Camera-type eye (tissue), 1 donor: ENCODE measurements around the gene PLEK. TPM values are rescaled to one million over a fixed set of nuclear protein-coding genes. Genes with fewer than 3 reads are reported as not detected.

Experiments used
- total RNA-seq: library from RNA; depleted of rRNA; stranded (reverse); fragments of >200 nt; gene quantifications from one replicate; pipeline ENCODE4 v1.2.3, GENCODE V29; 2014

The PLEK gene, protein sequence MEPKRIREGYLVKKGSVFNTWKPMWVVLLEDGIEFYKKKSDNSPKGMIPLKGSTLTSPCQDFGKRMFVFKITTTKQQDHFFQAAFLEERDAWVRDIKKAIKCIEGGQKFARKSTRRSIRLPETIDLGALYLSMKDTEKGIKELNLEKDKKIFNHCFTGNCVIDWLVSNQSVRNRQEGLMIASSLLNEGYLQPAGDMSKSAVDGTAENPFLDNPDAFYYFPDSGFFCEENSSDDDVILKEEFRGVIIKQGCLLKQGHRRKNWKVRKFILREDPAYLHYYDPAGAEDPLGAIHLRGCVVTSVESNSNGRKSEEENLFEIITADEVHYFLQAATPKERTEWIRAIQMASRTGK
- 7.2 TPM for total RNA-seq

GRCh38 chr2:68365087-68365486 is at the start of gene PLEK:
TSS of gene PLEK (plus strand) at chr2:68365282. CDS start at chr2:68365352, 70 bp downstream.

DNA sequence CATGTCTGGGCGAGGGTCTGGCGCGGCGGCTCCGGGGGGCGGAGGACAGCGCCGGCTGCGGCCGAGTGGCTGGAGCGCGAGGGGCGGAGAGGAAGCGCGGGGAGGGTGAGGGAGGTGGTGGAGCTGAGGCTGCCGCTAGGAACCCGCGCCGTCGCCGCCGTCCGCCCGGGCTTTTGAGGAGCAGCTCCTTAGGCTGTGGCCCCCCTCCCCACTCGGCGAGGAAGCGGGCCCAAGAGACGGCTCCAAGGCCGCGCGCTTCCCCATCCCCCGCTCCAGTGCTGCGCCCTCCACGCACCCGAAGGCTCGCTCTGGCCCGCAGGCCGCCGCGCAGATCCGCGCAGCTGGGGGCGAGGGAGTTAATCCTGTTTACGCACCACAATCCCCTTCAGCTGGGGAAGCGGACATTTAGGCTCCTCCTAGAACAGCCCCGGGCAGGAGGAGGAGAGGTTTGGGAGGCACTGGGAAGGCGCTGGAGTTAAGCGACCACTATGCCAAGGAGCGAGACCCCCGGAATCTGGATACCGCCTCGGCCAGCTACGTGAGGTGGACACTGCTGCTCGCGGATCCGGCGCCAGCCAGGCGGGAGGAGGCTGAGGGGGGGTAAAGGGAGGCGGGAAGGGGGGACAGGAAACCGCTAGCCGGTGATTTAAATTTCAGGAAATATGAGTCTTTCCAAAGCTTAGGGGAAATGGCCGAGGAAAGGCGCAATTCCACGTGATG is 45.5 kb upstream of the PLEK start, which contains the start of gene CNRIP1:
Gene CNRIP1 (minus strand): TSS at position 552 of the 720 bp plus-strand sequence. CDS start 549 bp downstream, at position 3.

Other genes with a start within 250 kb of the PLEK start
- 20.3 TPM for gene PNO1, start 207.4 kb upstream of the PLEK start, total RNA-seq
- gene PPP3R1, start 112.8 kb upstream of the PLEK start, total RNA-seq = 83.9 TPM
- gene CNRIP1, start 45.3 kb upstream of the PLEK start, total RNA-seq = 38.9 TPM
- 1.7 TPM for gene FBXO48, start 102.0 kb downstream of the PLEK start, total RNA-seq
- gene APLF, start 102.3 kb downstream of the PLEK start, total RNA-seq = 8.9 TPM